NCI-H510A (cell line): Measurements from ENCODE around the gene XRCC3.

Experiments used
- DNase-seq: peaks from one replicate; lab custom pipeline; 2025; lab: John Stamatoyannopoulos, UW

Gene XRCC3

DNA sequence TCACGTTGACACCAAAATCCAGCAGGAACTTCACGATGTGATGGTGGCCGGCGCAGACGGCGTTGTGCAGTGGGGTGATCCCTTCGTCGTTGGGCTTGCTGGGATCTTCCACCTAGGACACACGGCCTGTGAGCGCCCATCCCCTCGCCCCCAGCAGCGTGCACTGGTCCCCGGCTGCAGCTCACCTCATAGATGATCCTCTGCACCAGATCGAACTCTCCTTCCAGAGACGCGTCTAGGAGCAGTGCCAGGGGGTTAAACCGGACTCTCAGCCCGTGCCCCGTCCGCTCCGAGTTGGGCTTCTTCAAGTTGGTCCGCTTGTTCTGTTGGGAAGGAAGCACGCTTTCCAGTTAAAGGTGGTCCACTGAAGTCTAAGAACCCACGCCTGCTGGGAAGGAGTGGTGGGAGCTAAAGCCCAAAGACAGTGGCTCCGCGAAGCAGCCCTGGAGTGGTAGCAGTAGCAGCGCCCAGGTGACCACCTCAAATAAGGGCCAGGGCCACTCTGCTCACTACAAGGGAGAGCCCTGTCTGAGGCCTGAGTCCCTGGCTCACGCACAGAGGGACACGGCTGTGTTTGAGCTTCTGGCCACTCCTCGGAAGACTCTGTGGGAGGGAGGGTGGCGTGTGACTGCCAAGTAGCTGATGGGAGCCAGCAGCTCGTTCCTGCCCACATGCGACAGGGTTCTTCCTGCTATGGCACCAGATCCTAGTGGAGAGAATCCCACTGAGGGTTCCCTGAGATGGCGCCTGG, 23.6 kb upstream of the XRCC3 start:
- no peak for DNase-seq

DNA sequence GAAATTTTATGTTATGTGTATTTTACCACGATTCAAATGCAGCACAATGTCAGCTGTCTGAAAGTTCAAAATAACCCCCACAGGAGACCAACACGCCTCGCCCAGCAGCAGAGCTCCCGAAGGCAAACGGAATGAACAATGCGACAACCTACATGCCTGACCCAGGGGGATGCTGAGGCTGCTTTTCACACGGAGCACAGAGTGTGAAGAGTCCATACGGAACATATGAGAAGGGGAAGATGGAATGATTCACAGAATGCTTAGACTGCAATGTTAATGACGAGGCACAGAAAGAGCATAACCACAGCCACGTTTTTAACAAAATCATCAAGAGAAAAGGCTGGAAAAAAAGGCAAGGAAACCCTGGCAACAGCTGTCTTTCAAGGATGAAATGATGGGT, 22.9 kb upstream of the XRCC3 start:
- DNase-seq, result no peak

DNA sequence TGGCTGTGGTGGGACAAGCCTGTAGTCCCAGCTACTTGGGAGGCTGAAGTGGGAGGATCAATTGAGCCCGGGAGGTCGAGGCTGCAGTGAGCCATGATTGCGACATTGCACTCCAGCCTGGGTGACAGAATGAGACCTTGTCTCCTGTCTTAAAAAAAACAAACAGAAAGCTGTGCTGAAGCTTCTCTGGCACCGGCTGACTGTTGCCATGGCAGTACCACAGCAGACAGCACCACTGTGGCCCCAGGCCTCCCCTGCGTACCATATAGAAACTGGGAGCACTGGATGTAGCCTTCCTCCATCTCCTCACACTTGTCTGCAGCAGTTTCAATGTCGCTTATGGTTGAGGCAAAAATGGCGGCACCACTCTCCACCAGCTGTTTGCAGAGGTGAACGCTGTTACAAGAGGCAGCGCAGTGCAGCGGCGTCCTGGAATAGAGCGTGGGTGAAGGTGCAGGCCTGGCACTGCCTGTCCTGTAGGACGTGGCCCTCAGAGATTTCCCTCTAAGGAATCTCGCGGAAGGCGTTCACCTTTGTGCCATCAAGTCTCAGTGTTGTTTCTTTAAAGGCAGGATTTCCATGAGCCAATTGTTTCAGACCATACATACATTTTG, 22.3 kb upstream of the XRCC3 start:
- DNase-seq, result no peak

DNA sequence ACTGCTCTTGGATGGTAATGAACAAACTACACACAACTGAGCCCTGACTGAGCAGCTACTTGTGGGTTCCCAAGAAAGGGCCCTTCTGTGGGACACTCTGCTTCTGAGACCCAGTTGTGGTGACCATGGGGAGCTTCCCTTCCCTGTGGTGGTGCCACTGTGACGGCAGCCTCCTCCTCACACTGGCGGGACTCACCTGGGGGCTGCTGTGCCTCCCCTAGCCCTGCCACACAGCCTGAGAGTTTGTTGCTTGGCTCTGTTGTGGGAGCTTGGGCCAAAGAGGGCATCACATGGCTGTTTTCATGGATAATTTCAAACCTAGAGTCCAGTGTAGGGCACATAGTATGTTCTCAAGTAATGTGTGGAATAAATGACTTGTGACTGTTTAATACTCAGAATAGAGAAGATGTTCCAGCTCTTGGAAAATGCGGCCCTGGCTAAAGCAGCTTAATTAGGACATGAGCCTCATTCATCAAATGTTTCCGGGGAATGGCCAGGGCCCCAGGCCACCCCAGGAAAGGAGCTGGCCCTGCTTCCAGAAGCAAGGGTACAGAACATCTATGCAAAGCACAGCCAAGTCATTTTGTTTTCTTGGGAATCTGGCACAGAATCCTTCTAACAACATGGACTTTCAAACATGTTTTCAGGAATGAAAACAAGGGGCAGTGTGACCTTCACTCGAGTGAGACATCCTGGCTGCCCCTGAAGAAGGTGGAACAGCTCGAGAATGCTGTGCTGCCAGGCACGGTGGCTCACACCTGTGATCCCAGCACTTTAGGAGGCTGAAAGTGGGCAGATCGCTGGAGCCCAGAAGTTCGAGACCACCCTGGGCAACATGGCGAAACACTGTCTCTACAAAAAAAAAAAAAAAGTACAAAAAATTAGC, 21.5 kb upstream of the XRCC3 start:
- DNase-seq, result no peak

DNA sequence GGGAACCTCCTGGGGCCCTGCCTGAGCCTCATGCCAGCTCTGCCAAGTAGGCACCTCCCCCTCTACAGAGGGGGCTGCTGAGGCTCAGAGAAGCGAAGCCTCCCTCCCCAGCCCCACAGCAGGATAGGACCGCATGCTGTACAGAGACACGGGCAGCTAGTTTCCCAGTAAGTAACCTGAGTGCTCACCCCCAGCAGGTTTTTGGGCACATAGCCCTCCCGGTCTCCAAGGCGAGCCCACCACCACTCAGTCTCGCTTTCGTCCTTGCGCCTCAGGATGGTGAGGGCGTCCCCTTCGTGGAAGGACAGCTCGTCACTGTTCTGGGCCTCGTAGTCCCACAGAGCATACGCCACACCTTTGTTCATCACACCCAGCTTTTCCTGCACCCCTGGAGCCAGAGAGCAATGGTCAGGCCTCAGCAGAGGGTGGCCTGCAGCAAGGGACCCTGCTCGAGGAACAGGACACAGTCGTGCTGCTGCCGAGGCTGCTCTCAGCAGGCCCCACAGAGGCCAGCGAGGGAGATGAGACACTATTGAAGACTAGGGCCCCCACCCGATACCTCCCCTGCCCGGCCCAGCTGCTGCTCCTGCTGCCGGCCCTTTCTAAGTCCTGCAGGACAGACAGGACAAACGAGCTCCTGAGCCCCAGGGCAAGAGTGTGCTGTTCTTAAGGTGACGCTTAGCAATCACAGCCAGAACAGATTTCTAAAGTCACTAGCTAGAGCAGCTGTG, 20.7 kb upstream of the XRCC3 start:
- DNase-seq, result no peak

DNA sequence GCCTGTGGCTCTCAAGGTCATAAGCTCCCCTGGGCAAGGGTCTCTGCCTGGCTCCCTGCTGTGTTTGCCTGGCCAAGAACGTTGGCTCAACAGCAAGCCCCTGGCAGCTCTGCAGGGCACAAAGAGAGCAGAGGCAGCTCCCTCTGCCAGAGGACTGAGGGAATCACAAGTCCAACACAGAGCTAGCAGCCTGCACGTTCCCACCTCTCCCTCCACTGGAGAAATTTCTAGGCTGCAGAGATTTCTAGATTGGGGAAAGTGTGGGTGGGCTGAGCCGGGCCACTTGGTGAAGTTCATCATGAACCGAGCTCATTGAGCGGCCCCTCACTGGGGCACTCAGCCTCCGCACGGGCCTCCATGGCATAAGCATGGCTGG, 20.2 kb upstream of the XRCC3 start:
- DNase-seq, result no peak

DNA sequence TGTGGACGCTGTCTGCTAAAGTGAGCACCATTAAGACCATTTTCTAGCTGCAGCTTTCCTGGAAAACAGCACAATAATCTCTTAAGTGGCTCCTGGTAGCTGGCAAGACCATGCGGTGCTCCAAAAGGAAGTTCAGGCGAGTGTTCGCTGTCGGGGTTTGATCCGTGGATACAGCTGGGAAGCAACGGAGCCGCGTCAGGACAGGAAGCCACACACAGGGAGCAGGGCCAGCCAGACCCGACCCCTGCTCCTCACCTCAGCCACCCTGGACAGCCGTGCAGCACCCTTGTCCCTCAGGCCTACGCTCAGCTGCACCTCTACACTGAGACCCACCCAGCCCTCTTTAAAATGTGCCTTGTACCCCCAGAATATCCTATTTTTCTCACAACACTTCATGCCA, 19.8 kb upstream of the XRCC3 start:
- DNase-seq, result no peak

DNA sequence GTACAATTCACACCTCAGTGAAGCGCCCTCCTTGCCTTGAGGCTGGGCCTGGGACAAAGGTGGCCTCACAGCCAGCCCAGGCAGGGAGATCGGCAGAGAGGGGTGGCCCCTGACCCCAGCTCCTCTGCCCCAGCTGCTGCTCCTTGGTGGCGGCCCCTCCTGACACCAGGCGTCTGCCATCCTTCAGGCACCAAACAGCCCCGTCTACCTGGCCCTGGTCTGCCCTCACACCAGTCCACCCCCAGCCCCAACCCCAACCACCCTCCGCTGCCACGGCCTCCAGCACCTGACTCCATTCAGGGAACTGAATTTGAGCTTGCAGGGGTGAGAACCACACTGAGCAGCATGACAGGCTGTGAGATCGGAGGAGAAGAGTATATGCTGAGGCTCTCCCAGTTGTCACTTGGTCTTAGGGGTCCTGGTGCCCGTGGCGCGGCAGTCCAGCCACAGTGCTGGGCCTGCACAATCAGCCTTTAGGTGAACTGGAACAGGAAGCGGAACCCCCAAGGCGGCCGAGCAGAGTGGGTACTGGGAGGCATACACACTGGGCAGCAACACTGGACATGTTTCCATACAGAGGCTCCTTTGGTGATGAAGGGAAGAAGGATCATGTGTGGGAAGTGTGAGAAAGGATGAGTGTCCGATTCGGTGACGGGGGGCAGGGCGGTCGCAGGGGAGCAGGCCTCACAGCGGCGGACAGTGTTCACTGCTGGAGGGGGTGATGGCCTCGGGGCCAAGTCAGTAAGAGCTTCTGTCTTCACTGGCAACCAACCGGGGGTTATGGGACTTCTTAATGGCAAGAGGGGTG, 19.0 kb upstream of the XRCC3 start:
- no peak for DNase-seq

DNA sequence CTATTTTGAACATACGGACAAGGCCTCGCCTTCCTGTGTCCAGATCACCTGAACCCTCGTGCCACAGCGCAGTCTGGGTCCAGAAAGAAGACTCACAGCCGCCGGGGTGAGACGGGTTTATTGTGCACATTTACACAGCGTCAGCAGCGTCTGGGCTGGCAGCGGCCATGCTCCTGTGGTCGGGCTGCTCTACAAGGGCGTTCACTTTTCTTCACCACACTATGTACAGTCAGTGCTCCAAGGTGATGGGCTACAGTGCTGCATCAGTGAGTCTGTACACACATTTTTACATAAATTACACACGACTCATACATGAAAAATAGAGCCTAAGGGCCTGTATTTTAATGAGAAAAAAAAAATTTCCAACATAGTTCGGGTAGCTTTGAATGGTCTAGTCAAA, 18.4 kb upstream of the XRCC3 start:
- DNase-seq, result no peak

DNA sequence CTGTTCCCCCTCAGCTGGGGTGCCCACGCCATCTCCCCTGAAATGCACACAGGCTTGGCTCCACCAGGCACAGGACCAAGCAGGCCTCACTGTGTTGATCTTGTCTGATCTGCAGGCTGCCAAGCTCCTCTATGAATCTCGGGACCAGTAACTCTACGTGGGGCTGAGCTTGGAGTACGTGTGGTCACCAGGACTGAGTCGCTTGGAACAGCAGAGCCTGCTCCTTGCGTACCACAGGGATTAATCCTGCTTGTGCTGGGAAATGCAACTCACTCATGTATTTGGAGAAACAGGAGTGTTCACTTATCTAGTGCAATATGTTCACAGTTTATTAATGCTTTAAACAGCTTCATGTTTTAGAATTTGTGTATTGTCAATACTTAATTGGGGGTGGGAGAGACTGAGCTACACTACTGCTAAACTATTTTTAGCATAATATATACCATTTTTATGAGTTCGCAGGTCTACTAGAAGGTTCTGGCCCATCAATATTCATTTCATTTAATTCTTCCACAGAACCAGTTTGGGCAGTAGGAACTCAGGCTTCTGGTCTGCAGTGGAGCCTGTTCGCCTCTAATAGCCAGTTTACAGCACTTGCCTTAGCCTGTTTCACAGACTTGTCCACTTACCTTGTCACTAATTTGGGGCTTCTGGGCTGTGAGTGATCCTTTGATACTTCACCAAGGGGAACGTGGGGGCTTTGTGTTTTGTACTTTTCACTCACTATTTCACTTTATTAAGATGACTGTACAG, 17.8 kb upstream of the XRCC3 start:
- no peak for DNase-seq

DNA sequence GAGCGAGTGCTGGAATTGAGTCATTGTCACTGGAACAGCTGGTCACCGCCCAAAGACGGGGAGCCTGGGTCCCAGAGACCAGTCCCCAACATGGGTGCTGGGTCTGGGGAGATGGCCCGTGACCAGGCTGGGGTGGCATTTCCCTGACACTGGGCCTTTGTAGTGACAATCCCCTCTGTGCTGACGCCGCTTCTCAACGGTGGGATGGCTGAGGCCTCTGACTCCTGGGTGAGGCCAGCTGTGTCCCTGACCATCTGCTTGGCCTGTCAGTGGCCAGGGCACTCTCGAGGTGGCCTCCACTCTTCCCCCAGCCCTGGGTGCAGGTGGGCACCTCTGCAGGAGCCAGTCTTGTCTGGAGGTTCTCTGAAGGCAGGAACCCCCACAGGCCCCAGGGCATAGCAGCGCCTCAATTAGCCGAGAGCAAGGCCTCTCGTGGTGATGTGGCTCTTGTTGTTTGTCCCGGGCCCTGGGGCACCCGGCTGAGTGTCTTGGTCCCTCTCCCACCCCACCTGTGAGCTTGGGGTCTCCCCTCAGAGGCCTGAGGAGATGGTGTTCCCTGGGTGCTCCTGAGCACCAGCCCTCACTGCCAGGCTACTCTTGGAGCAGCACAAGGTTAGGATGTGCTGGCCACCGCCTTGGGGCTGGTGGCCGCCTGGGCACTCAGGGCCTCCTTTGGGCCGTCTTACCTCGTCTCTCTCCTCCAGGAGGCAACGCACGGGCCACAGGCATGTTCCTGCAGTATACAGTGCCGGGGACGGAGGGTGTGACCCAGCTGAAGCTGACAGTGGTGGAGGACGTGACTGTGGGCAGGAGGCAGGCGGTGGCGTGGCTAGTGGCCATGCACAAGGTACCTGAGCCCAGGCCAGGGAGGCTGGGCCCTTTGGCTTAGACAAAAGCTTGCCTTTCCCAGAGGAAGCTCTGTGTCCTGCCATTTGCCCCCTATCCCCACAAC, 16.9 kb upstream of the XRCC3 start:
- DNase-seq, result no peak

DNA sequence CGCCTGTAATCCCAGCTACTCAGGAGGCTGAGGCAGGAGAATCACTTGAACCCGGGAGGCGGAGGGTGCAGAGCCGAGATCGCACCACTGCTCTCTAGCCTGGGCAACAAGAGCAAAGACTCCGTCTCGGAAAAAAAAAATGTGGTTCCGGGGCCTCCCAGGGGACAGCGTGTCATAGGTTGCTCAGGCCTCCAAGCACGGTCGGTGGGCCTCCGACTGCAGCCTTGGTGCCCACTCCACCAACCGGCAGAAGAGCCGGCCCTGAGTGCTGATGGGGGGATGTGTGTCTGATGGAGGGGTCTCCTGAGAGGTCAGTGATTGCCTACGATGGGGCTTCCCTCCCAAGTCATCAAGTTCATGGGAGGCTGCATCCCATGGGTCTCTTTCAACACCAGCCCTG, 16.2 kb upstream of the XRCC3 start:
- no peak for DNase-seq

DNA sequence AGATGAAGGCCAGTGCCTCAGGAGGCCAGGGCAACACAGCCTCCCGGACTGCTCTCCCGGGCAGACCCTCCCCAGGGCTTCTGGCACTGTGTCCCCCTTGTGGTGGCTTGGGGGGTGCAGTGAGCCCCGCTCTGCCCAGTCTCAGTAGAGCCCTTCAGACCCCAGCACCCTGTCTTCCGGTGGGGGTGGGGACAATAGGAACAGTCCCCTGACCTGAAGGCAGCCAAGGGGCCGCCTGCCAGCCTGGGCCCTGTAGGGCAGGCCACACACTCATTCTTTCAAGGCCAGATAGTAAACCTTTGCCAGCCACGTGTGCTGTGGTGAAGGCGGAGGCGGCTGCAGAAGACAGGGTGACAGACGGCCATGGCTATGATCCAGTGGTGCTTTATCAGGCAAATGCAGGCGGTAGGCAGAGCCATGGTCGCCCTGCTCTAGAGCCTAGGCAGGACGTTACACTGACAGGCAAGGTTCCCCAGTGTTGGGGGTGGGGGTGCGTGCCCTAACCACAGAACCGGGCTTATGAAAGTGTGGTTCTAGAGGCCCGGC, 15.3 kb upstream of the XRCC3 start:
- no peak for DNase-seq

DNA sequence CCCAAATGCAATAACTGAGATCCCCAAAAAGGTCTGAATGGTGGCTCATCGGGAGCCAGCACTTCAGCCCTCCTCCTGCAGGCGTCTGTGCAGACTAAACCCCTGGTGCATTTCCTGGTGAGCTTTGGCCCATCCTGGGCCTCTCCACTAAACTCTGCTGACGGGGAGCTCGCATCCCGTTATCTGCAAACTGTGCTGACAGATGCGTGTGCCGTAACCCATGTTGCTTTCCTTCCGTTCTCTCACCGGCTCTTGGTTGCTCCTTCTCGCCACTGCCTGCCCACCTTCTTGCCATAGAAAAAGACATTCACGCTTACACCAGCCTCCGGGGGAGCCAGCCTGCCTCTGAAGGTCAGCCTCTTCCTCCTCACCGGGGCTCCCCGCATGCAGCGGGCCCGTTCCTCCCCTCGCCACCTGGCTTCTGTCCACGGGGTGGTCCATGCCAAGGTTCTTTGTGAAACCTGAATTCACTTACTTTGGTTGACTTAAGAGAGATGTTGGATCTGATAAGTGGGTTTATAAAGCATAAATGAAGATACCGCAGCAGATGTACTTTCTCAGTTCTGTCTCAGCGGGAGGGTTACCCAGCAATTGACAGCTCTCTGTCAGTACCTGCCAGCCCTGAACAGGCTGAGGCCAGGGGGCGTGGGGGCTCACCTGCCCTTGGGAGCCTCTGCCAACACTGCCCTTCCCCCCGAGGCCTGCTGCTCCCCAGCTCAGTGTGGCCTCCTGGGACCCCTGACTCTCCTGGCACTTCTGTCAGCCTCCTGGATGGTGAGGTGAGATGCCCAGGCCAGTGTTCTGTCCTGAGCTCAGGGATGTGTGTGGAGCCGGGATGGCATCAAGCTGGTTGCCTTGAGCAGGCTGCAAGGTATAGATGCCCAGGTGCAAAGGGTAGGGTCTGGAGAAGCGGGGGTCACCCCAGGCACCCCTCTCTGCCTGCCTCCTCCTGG, 14.5 kb upstream of the XRCC3 start:
- DNase-seq, result no peak

DNA sequence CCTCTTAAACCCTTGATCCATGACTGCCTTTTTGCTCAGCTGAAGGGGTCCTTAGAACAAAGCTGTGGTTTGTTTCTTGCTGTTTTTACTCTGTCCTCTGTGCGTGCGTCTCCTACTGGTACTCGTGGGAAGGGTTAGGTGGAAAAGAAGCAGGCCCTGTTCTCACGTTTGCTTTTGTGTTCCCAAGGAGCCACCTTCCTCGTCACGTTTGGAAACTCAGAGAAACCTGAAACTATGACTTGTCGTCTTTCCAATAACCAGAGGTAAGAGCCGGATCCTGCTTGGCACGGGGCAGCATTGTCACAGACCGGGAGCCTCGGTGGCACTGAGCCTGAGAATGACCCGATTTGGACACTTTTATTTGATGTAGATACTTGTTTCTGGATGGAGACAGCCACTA, 13.5 kb upstream of the XRCC3 start:
- no peak for DNase-seq

DNA sequence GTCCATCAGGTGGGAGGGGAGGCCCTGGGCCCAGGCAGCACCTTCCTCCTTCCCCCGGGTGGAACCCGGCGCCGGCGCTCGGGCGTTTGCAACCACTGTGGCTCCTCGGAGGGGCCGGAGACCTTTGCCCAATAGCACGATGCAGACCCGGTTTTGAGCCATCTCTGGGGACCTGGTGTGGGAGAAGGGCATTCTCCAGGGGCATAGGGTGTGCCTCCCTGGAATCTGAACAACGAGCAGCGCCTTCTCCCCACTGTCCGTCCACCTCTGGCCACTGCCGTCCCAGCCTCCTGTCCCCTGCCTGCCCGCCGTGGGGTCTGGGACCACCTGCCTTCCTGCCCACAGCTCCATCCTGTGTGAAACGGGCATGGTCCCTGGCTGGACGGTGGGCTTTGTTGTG, 12.9 kb upstream of the XRCC3 start:
- no peak for DNase-seq

DNA sequence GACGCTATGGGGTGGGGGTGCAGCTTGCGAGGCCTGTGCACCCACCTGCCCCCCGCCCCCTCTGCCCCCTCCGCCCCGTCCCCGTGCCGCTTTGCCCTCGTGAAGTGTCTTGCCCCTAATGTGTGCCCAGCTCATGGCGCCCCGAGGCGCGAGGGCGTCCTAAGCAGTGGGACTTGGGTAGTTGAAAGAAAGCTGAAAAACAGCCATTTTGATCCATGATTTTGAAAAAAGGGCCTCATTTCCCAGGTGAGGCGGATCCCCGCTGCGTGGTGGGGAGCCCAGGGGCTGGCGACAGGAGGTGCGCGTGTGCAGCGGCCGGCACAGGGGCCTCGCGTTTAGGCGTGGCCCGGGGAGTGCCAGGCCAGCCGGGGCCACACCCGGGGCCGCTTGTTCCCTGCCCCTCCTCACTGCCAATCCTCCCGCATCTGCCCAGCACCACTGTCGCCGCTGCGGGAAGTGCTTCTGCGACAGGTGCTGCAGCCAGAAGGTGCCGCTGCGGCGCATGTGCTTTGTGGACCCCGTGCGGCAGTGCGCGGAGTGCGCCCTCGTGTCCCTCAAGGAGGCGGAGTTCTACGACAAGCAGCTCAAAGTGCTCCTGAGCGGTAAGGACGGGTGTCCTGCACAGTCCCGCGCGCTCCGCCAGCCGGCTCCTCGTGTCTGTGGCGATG, 12.2 kb upstream of the XRCC3 start:
- peak; percentile 73 for DNase-seq

DNA sequence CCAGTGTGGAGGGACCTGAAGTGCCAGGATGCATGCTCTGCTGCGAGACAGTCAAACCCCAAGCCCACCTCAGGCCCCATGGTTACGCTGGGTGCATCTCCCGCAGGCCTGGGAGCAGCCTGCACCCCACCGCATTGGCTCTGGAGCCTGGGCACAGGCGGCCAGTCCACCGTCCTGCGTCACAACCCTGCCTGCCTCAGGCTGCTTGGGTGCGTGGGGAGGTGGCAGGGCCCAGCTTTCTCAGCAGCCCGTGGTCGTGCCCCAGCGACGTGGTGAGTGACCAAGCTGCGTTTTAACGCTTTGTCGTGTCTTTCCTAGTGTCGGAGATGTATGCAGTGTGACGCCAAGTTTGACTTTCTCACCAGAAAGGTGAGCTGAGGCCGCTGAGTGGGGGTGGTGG, 11.2 kb upstream of the XRCC3 start:
- DNase-seq, result no peak
